IPS-18a (cell line): Measurements from ENCODE around the gene ADAMTSL5.
"Not testable (repeated sequence)": the region's sequence is repeated elsewhere in the genome, so short reads cannot be mapped to it uniquely, and the experiment has no call there.

Source experiments
- H3K27ac ChIP-seq: one replicate; pipeline ENCODE4 v1.5.1; 2013; ENCODE audit warnings: low read length
- H3K27me3 ChIP-seq: one replicate; pipeline ENCODE4 v1.6.1; 2013; ENCODE audit warnings: mild to moderate bottlenecking, low read length; ENCODE audit not compliant: control insufficient read depth, insufficient read depth
- H3K36me3 ChIP-seq: one replicate; pipeline ENCODE4 v1.6.1; 2013; ENCODE audit warnings: low read depth, low read length; ENCODE audit not compliant: control insufficient read depth
- H3K4me1 ChIP-seq: one replicate; pipeline ENCODE4 v1.6.1; 2013; ENCODE audit warnings: low read depth, low read length; ENCODE audit not compliant: control insufficient read depth
- H3K4me3 ChIP-seq: one replicate; pipeline ENCODE4 v1.5.1; 2013; ENCODE audit warnings: low read length
- H3K9ac ChIP-seq: one replicate; pipeline ENCODE4 v1.6.1; 2013; ENCODE audit warnings: mild to moderate bottlenecking, low read length, moderate library complexity
- H3K9me3 ChIP-seq: one replicate; pipeline ENCODE4 v1.6.1; 2013; ENCODE audit warnings: low read depth, low read length; ENCODE audit not compliant: control insufficient read depth

The ADAMTSL5 gene

GRCh38 chr19:1540365-1540925 lies 27.6 kb upstream of the ADAMTSL5 start:
- H3K27ac ChIP-seq = no peak overlapping the region
- H3K27me3 ChIP-seq = peaks cover 1% of the 10 kb centered on the region
- no peak overlapping the region for H3K4me3 ChIP-seq
- H3K9me3 ChIP-seq = no peaks in the 10 kb centered on the region
- H3K4me1 ChIP-seq = no peaks in the 10 kb centered on the region
- no peak overlapping the region for H3K9ac ChIP-seq
- H3K36me3 ChIP-seq = no peaks in the 10 kb centered on the region

GRCh38 chr19:1539749-1540148 lies 26.9 kb upstream of the ADAMTSL5 start:
- H3K27ac ChIP-seq, H3K4me3 ChIP-seq, H3K27me3 ChIP-seq, H3K9ac ChIP-seq, H3K4me1 ChIP-seq, H3K36me3 ChIP-seq, H3K9me3 ChIP-seq: not testable (repeated sequence)

GRCh38 chr19:1538978-1539377 lies 26.2 kb upstream of the ADAMTSL5 start:
- no peaks in the 10 kb centered on the region for H3K27me3 ChIP-seq
- no peaks in the 10 kb centered on the region for H3K36me3 ChIP-seq
- no peak overlapping the region for H3K9ac ChIP-seq

GRCh38 chr19:1535699-1536098 lies 22.9 kb upstream of the ADAMTSL5 start:
- H3K9ac ChIP-seq, H3K9me3 ChIP-seq, H3K27ac ChIP-seq, H3K27me3 ChIP-seq, H3K4me3 ChIP-seq, H3K36me3 ChIP-seq, H3K4me1 ChIP-seq: not testable (repeated sequence)

More at GRCh38 chr19:1538978-1539377, 26.2 kb upstream of the ADAMTSL5 start:
- H3K9me3 ChIP-seq = no peaks in the 10 kb centered on the region
- H3K4me3 ChIP-seq = no peak overlapping the region
- no peak overlapping the region for H3K27ac ChIP-seq
- H3K4me1 ChIP-seq = no peaks in the 10 kb centered on the region

GRCh38 chr19:1534972-1535371 lies 22.2 kb upstream of the ADAMTSL5 start:
- no peaks in the 10 kb centered on the region for H3K9me3 ChIP-seq
- H3K4me1 ChIP-seq = no peaks in the 10 kb centered on the region
- H3K27me3 ChIP-seq = no peaks in the 10 kb centered on the region
- H3K4me3 ChIP-seq = no peak overlapping the region
- no peak overlapping the region for H3K27ac ChIP-seq
- no peak overlapping the region for H3K9ac ChIP-seq
- H3K36me3 ChIP-seq = no peaks in the 10 kb centered on the region

- Histone ChIP-seq H3K36me3 (no peaks in the 10 kb centered on the region), H3K4me3 (no peak overlapping the region), H3K9ac (no peak overlapping the region), H3K9me3 (no peaks in the 10 kb centered on the region), H3K27ac (no peak overlapping the region), H3K4me1 (no peaks in the 10 kb centered on the region), H3K27me3 (no peaks in the 10 kb centered on the region)
Observed at GRCh38 chr19:1533510-1534150, 20.8 kb upstream of the ADAMTSL5 start.

- no peak overlapping the region for H3K9ac ChIP-seq
- H3K9me3 ChIP-seq = no peaks in the 10 kb centered on the region
- H3K36me3 ChIP-seq = no peaks in the 10 kb centered on the region
- no peak overlapping the region for H3K27ac ChIP-seq
- no peak overlapping the region for H3K4me3 ChIP-seq
- H3K27me3 ChIP-seq = no peaks in the 10 kb centered on the region
- H3K4me1 ChIP-seq = no peaks in the 10 kb centered on the region
Observed at GRCh38 chr19:1532003-1532402, 19.2 kb upstream of the ADAMTSL5 start.

- no peak overlapping the region for H3K9ac ChIP-seq
- no peak overlapping the region for H3K4me3 ChIP-seq
- no peaks in the 10 kb centered on the region for H3K4me1 ChIP-seq
- no peak overlapping the region for H3K27ac ChIP-seq
- H3K27me3 ChIP-seq = no peaks in the 10 kb centered on the region
- no peaks in the 10 kb centered on the region for H3K36me3 ChIP-seq
- H3K9me3 ChIP-seq = no peaks in the 10 kb centered on the region
Observed at GRCh38 chr19:1531587-1531986, 18.8 kb upstream of the ADAMTSL5 start.

GRCh38 chr19:1530856-1531255 lies 18.0 kb upstream of the ADAMTSL5 start:
- H3K36me3 ChIP-seq, H3K27ac ChIP-seq, H3K9ac ChIP-seq, H3K27me3 ChIP-seq, H3K4me3 ChIP-seq, H3K4me1 ChIP-seq, H3K9me3 ChIP-seq: not testable (repeated sequence)

GRCh38 chr19:1529430-1529816 lies 16.6 kb upstream of the ADAMTSL5 start:
- Histone ChIP-seq H3K27me3 (peaks cover 21% of the 10 kb centered on the region), H3K9me3 (no peaks in the 10 kb centered on the region), H3K36me3 (no peaks in the 10 kb centered on the region), H3K4me3 (no peak overlapping the region), H3K9ac (no peak overlapping the region), H3K27ac (no peak overlapping the region), H3K4me1 (no peaks in the 10 kb centered on the region)

- no peak overlapping the region for H3K27ac ChIP-seq
- H3K4me3 ChIP-seq = no peak overlapping the region
- no peaks in the 10 kb centered on the region for H3K9me3 ChIP-seq
- peaks cover 27% of the 10 kb centered on the region for H3K27me3 ChIP-seq
- H3K4me1 ChIP-seq = no peaks in the 10 kb centered on the region
- no peaks in the 10 kb centered on the region for H3K36me3 ChIP-seq
- no peak overlapping the region for H3K9ac ChIP-seq
Observed at GRCh38 chr19:1528596-1529429, 16.0 kb upstream of the ADAMTSL5 start.
